Measurements from ENCODE around the gene CSPG4. TPM values are rescaled to one million over a fixed set of nuclear protein-coding genes. Genes with fewer than 3 reads are reported as not detected.
A peak's percentile ranks its signal among the peaks of the same experiment; 100 is the strongest.
"Not testable (repeated sequence)": the region's sequence is repeated elsewhere in the genome, so short reads cannot be mapped to it uniquely, and the experiment has no call there.

CSPG4 gene
- total and polyA plus RNA-seq, 10 of the 15 experiments (the other 5 are each of a cell fraction or from before 2014, with no cell fraction given): 0.02 to 2.2 (median 0.76) TPM

DNA sequence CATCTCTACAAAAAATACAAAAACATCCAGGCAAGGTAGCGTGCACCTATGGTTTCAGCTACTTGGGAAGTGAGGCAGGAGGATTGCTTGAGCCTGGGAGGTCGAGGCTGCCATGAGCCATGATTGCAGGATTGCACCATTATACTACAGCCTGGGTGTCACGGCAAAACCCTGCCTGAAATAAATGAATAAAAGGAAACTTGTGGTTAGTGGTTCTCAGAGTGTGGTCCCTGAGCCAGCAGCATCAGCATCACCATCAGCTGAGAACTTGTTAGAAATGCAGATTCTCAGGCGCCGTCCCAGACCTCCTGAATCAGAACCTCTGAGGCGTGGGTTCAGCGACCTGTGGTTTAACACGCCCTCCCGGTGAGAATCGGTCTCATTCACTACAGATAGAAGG, 36.2 kb upstream of the CSPG4 start:
- H3K9ac ChIP-seq (ENCODE audit: control insufficient read depth, insufficient read depth, low read length); RAD21 ChIA-PET (ENCODE audit: unreplicated experiment); H3K27me3 ChIP-seq (replicated peaks in 1 of 2; ENCODE audit: control insufficient read depth in 2 of 2, insufficient read depth in 2 of 2, low read length in 1 of 2); POLR2A ChIA-PET; DNase-seq (ENCODE audit: low read depth, low spot score); H3K79me2 ChIP-seq (ENCODE audit: control insufficient read depth, insufficient read depth, low read length); H3K27ac ChIP-seq (ENCODE audit: control insufficient read depth, insufficient read depth); H4K20me1 ChIP-seq (ENCODE audit: control insufficient read depth, insufficient read depth); intact Hi-C loops (cut with micrococcal nuclease; ENCODE audit: unreplicated experiment); FAIRE-seq; BruUV-seq (replicated peaks); in situ Hi-C loops (cut with MboI); H3K4me1 ChIP-seq (ENCODE audit: control insufficient read depth, insufficient read depth, low read length); H3K36me3 ChIP-seq (ENCODE audit: control insufficient read depth in 2 of 2, insufficient read depth in 2 of 2, low read length in 1 of 2); H3K9me3 ChIP-seq (replicated peaks; ENCODE audit: control insufficient read depth, insufficient read depth, low read length); H2AFZ ChIP-seq (ENCODE audit: control insufficient read depth, low read depth, low read length); H3K4me3 ChIP-seq: not testable (repeated sequence)
- ChIA-PET CTCF (interaction anchor here (0.9 kb wide), 1 partner anchor 53 kb away, joined by 4 read pairs; no protein-coding TSS in a partner anchor), SMC1A (ENCODE audit: uncharacterized antibody, unreplicated experiment) (interaction anchor here (0.9 kb wide), 1 partner anchor 26 kb away, joined by 3 read pairs; a partner anchor contains a TSS)
- WGBS (ENCODE audit: insufficient coverage, insufficient replicate concordance, low lambda C conversion rate, missing lambda C conversion rate): under 1% methylated on average over 7 of the region's 10 CpGs
- H3K4me2 ChIP-seq (ENCODE audit: control insufficient read depth, insufficient read depth): 0 out of 2 replicates have a peak overlapping the region, but pooled peaks have one; percentile 48
- peak; percentile 39 for TF ChIP-seq RUNX3 (IDR thresholded peaks at IDR 0.05; ENCODE audit: low read length)
- ATAC-seq: peak; percentile 27; the same call in 1 of the 3 replicates

DNA sequence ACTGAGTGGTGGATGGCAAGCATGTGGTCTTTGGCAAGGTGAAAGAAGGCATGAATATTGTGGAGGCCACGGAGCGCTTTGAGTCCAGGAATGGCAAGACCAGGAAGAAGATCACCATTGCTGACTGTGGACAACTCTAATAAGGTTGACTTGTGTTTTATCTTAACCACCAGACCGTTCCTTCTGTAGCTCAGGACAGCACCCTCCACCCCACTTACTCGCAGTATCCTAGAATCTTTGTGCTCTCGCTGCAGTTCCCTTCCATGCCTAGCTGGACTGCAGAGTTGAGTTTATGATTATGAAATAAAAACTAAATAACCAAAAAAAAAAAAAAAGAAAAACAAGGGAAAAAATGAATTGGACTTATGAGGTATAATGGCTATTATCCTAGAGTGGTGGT, 34.5 kb upstream of the CSPG4 start:
- not testable (repeated sequence) for ATAC-seq; H3K4me1 ChIP-seq (ENCODE audit: control insufficient read depth, insufficient read depth, low read length)
- 65% methylated on average over 5 of the region's 5 CpGs for WGBS (ENCODE audit: insufficient coverage, insufficient replicate concordance, low lambda C conversion rate, missing lambda C conversion rate)

More for the DNA sequence above, 34.5 kb upstream of the CSPG4 start:
- H3K9ac ChIP-seq (ENCODE audit: control insufficient read depth, insufficient read depth, low read length); in situ Hi-C loops (cut with MboI); FAIRE-seq; intact Hi-C loops (cut with micrococcal nuclease; ENCODE audit: unreplicated experiment); H3K27ac ChIP-seq (ENCODE audit: control insufficient read depth, insufficient read depth); H2AFZ ChIP-seq (ENCODE audit: control insufficient read depth, low read depth, low read length); H3K79me2 ChIP-seq (ENCODE audit: control insufficient read depth, insufficient read depth, low read length); SMC1A ChIA-PET (ENCODE audit: uncharacterized antibody, unreplicated experiment); H3K36me3 ChIP-seq (ENCODE audit: control insufficient read depth in 2 of 2, insufficient read depth in 2 of 2, low read length in 1 of 2); H3K4me2 ChIP-seq (ENCODE audit: control insufficient read depth, insufficient read depth); RAD21 ChIA-PET (ENCODE audit: unreplicated experiment); BruUV-seq (replicated peaks); H3K27me3 ChIP-seq (replicated peaks in 1 of 2; ENCODE audit: control insufficient read depth in 2 of 2, insufficient read depth in 2 of 2, low read length in 1 of 2); H4K20me1 ChIP-seq (ENCODE audit: control insufficient read depth, insufficient read depth); DNase-seq (ENCODE audit: low read depth, low spot score); H3K9me3 ChIP-seq (replicated peaks; ENCODE audit: control insufficient read depth, insufficient read depth, low read length); POLR2A ChIA-PET; H3K4me3 ChIP-seq: not testable (repeated sequence)
- CTCF ChIA-PET: interaction anchor here (1.1 to 2.4 kb wide), 2 partner anchors 10 to 63 kb away, joined by 3 to 7 read pairs; no protein-coding TSS in a partner anchor
